ENCODE data around the gene SLC35B1. TPM values are rescaled to one million over a fixed set of nuclear protein-coding genes. Genes with fewer than 3 reads are reported as not detected.

SLC35B1 gene
- polyA plus RNA-seq, 1 donor (not counting 4 experiments of a cell fraction or from before 2014, with no cell fraction given) = 71.6 TPM

DNA sequence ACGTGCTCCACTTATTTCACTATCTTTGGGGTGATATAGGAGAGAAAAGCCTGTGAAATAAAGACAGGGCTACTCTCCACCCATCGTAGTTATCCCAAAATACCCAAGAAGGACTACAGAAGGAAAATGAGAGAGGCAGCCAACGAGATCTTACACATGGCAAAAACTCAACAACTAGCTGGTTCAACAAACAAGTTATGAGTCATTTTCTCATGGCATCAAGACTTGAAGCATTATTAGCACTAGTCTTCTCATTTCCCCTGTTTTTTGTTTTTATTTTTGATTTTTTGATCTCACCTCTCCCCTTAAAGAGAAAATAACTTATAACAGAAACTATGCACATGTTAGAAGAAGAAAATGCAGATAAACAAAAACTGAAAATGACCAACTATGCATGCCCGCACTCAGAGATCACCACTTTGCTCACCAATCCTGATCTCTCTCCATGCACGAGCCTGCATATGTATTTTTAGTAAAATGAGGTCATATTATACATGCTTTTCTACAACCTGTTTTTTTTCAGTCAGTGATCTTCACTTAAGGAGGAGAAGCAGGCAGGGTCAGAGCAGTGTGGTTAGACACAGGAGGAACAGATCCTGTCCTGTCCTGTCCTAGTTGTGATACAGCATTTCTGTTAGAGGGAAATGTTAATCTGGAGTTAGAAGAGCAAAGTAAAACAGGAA lies 33.4 kb upstream of the SLC35B1 start:
- Histone ChIP-seq H3K27me3 (ENCODE audit: control insufficient read depth, extremely low read depth, insufficient read depth, low read length) (no peaks in the 10 kb centered on the region), H3K9me3 (ENCODE audit: control insufficient read depth, low read depth, low read length) (no peaks in the 10 kb centered on the region), H3K79me2 (ENCODE audit: control insufficient read depth, insufficient read depth, low read length) (no peaks in the 10 kb centered on the region), H3K9ac (ENCODE audit: control insufficient read depth, extremely low read depth, insufficient read depth, low read length) (peak overlapping the region; percentile 8), H3K9me1 (ENCODE audit: control insufficient read depth, extremely low read depth, insufficient read depth, low read length) (no peaks in the 10 kb centered on the region), H3K4me1 (ENCODE audit: control insufficient read depth, extremely low read depth, insufficient read depth, low read length) (peaks cover 30% of the 10 kb centered on the region), H3K4me3 (ENCODE audit: control insufficient read depth in 2 of 3, extremely low read depth in 1 of 3, insufficient read depth in 2 of 3, low read depth in 1 of 3, low read length in 3 of 3) (peak overlapping the region in 1 of 3 experiments; percentile 7), H3K36me3 (ENCODE audit: control insufficient read depth in 2 of 2, extremely low read depth in 1 of 2, insufficient read depth in 2 of 2, low read length in 2 of 2) (no peaks in the 10 kb centered on the region), H3K4me2 (ENCODE audit: control insufficient read depth, extremely low read depth, insufficient read depth, low read depth, low read length) (peak overlapping the region; percentile 68), H2AFZ (ENCODE audit: control insufficient read depth, low read length) (no peak overlapping the region), H4K20me1 (ENCODE audit: control insufficient read depth, extremely low read depth, insufficient read depth, low read length) (no peaks in the 10 kb centered on the region), H3K27ac (ENCODE audit: control insufficient read depth, insufficient read depth, low read length) (peak overlapping the region; percentile 16)
- dilution Hi-C loops (cut with MboI; ENCODE audit: extremely low pct_ligation_motif_present, low sequenced_read_pairs) = no loop called here
- DNase-seq (ENCODE audit: low read depth, low spot score) (no peak), FAIRE-seq (no peak)
- no peak for TF ChIP-seq EZH2 (IDR thresholded peaks at IDR 0.05; ENCODE audit: low read length)

DNA sequence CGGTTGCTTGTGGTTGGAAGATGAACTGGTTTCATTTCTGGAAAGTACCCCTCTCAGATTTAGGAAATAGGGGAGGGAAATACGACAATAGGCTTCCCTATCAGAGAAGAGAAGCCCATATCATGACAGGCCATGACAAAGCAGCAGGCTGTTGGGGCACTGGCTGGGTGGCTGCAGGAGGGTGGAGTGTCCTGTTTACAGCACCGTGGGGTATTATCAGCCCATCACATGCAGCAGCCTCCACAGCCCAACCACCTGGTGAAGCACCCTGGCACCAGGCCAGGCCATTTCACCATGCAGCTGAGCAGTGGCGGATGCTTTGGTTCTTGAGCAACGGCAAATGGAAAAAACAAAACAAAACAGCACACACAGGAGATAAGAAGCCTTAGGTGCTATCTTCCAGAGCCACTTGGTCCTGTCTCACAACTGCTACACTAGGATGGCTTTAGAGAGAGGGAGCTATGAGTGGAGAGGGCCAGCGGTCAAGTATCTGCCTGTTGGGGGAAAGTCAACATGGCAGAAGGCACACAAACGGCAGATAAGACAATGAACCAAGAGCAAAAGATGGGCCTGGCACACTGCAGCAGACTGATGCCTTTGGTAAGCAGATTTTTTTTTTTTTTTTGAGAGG lies 32.0 kb upstream of the SLC35B1 start:
- no peaks in the 10 kb centered on the region for H3K9me3 ChIP-seq (ENCODE audit: control insufficient read depth, low read depth, low read length)
- H3K4me3 ChIP-seq (ENCODE audit: control insufficient read depth in 2 of 3, extremely low read depth in 1 of 3, insufficient read depth in 2 of 3, low read depth in 1 of 3, low read length in 3 of 3) = no peak overlapping the region
- H3K9ac ChIP-seq (ENCODE audit: control insufficient read depth, extremely low read depth, insufficient read depth, low read length) = no peak overlapping the region
- peaks cover 30% of the 10 kb centered on the region for H3K4me1 ChIP-seq (ENCODE audit: control insufficient read depth, extremely low read depth, insufficient read depth, low read length)
- H3K27ac ChIP-seq (ENCODE audit: control insufficient read depth, insufficient read depth, low read length) = no peak overlapping the region
- H3K27me3 ChIP-seq (ENCODE audit: control insufficient read depth, extremely low read depth, insufficient read depth, low read length) = no peaks in the 10 kb centered on the region
- no peak for DNase-seq (ENCODE audit: low read depth, low spot score)
- dilution Hi-C loops (cut with MboI; ENCODE audit: extremely low pct_ligation_motif_present, low sequenced_read_pairs) = no loop called here
- H3K4me2 ChIP-seq (ENCODE audit: control insufficient read depth, extremely low read depth, insufficient read depth, low read depth, low read length) = no peak overlapping the region
- no peak for FAIRE-seq
- H2AFZ ChIP-seq (ENCODE audit: control insufficient read depth, low read length) = no peak overlapping the region
- H3K9me1 ChIP-seq (ENCODE audit: control insufficient read depth, extremely low read depth, insufficient read depth, low read length) = no peaks in the 10 kb centered on the region
- H3K79me2 ChIP-seq (ENCODE audit: control insufficient read depth, insufficient read depth, low read length) = no peaks in the 10 kb centered on the region
- H3K36me3 ChIP-seq (ENCODE audit: control insufficient read depth in 2 of 2, extremely low read depth in 1 of 2, insufficient read depth in 2 of 2, low read length in 2 of 2) = no peaks in the 10 kb centered on the region
- TF ChIP-seq, protein P1, sequence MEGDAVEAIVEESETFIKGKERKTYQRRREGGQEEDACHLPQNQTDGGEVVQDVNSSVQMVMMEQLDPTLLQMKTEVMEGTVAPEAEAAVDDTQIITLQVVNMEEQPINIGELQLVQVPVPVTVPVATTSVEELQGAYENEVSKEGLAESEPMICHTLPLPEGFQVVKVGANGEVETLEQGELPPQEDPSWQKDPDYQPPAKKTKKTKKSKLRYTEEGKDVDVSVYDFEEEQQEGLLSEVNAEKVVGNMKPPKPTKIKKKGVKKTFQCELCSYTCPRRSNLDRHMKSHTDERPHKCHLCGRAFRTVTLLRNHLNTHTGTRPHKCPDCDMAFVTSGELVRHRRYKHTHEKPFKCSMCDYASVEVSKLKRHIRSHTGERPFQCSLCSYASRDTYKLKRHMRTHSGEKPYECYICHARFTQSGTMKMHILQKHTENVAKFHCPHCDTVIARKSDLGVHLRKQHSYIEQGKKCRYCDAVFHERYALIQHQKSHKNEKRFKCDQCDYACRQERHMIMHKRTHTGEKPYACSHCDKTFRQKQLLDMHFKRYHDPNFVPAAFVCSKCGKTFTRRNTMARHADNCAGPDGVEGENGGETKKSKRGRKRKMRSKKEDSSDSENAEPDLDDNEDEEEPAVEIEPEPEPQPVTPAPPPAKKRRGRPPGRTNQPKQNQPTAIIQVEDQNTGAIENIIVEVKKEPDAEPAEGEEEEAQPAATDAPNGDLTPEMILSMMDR (optimal IDR thresholded peaks at IDR 0.05 in 1 of 3, IDR thresholded peaks at IDR 0.05 in 1 of 3, conservative IDR thresholded peaks at IDR 0.05 in 1 of 3; ENCODE audit: extremely low read depth in 1 of 3, insufficient read depth in 2 of 3, low read length in 3 of 3) = no peak
- TF ChIP-seq EZH2 (IDR thresholded peaks at IDR 0.05; ENCODE audit: low read length) = no peak
- H4K20me1 ChIP-seq (ENCODE audit: control insufficient read depth, extremely low read depth, insufficient read depth, low read length) = no peaks in the 10 kb centered on the region

All from keratinocyte (primary cell).